ENCODE measurements around the gene SRI.
A peak's percentile ranks its signal among the peaks of the same experiment; 100 is the strongest.

Gene SRI

DNA sequence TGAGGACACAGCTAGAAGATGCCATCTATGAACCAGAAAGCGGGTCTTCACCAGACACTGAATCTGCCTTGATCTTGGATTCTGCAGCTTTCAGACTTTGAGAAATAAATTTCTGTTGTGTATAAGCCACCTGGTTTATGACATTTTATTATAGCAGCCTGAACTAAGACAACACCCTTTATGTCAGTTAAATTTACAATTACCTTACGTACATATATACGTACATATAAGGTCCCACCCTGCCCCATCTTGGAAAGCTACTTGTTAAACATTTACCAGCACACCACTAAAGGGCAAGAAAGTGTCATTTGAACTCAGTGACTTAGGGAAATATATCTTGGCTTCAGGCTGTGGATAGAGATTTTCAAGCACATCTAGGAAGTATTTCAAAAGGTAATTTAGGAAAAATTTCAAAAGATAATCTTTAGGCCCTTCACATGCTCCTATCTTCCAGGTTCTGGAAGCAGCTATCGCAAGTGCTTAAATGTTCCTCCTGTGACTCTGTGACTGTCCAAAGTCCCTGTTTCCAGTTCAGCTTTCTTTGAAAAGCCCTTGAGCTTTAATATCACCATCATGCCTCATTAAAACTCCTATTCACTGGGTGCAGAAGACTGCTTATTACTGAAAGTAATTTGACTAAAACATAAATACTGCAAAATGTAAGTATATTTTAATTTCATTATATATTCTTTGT, 9.6 kb upstream of the SRI start:
- DNase-seq: no peak
- in situ Hi-C loops (cut with HindIII; ENCODE audit: low pct_ligation_motif_present, low pct_unique_long_range_greater_than_20kb, low sequenced_read_pairs): no loop called here

DNA sequence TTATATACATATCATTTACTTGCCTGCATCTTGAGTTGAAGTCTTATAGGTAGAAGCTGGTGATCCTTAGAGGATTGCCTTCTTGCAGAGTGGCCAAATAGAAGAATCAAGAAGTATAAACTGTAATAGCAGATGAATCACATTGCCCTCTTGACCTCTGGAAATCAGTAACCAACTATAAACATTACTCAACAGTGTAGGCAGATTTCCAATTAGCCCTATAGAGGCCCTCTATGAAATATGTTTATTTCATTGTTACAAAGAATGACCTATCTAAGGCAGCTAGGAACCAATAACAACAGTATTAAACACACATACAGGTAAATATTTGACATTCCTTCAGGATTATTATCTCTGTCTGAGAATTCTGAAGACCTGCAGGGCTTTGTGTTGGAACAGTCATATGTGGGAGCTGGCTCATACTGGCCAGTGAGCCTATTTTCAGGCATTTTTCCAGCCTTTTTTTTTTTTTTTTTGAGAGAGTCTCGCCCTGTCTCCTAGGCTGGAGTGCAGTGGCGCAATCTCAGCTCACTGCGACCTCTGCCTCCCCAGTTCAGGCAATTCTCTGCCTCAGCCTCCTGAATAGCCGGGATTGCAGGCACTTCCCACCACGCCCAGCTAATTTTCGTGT, 7.2 kb upstream of the SRI start:
- in situ Hi-C loops (cut with HindIII; ENCODE audit: low pct_ligation_motif_present, low pct_unique_long_range_greater_than_20kb, low sequenced_read_pairs): no loop called here
- peak; percentile 96 for DNase-seq

DNA sequence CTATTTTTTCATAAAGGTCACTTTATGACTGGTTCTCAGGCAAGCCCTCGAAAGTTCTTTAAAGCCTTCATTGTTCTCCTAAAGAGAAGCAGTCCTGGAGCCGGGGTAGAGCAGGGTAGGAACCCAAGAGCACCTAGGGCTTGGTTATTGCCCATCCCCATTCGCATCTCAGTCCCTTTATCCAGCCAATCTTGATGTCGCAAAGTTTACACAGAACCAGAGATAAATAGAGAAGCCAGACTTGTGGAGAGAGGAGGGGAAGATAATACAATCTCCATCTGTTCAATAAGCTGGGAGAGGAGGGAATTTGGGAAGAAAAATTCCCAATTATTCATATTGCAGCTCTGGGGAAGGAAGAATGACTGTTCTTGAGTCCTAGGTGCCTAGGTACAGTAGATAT, 6.4 kb upstream of the SRI start:
- in situ Hi-C loops (cut with HindIII; ENCODE audit: low pct_ligation_motif_present, low pct_unique_long_range_greater_than_20kb, low sequenced_read_pairs): no loop called here
- DNase-seq: no peak

DNA sequence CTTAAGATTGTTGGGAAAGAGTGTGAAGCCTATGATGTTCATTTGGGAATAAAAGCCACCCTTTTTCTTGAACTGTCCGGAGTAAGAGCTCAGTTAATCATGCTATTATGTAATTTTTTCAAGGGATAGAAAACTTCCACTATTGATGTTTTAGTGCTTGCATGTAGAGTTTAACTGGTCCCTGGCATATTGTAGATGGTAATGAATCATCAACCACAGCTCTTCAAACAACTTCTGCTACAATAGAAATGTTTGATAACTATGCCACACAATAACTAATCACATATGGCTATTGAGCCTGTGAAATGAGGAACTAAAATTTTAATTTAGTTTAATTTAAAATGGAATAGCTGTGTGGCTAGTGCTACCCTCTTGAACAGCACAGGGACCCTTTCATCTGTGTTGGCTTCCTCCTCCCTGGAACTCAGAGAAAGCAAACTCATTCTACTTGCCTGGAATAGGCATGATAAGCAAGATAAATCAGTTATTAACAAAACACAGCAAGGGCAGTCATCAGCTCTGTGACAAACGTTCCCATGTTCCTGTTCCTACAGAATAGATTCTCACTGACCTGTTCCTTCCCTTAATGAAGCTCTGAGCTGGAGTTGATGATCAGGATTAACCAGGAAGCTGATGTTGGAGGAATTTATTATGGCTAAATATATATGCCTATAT, 4.9 kb upstream of the SRI start:
- in situ Hi-C loops (cut with HindIII; ENCODE audit: low pct_ligation_motif_present, low pct_unique_long_range_greater_than_20kb, low sequenced_read_pairs): no loop called here
- DNase-seq: peak; percentile 73

DNA sequence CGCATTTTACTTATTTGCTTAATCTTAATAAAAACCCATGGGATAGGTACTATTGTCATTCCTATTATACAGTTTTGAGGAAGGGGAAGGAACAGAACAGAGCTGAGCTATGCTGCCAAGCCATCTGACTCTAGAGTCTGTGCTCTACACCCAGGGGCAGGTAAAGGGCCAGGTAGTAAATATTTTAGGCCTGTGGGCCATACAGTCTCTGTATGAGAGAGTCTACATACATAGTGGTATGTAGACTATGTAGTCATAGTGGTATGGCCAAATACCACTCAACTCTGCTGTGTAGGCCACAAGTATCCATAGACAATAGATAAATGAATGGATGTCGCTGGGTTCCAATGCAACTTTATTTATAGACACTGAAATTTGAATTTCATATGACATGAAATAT, 3.4 kb upstream of the SRI start:
- in situ Hi-C loops (cut with HindIII; ENCODE audit: low pct_ligation_motif_present, low pct_unique_long_range_greater_than_20kb, low sequenced_read_pairs): no loop called here
- DNase-seq: no peak

DNA sequence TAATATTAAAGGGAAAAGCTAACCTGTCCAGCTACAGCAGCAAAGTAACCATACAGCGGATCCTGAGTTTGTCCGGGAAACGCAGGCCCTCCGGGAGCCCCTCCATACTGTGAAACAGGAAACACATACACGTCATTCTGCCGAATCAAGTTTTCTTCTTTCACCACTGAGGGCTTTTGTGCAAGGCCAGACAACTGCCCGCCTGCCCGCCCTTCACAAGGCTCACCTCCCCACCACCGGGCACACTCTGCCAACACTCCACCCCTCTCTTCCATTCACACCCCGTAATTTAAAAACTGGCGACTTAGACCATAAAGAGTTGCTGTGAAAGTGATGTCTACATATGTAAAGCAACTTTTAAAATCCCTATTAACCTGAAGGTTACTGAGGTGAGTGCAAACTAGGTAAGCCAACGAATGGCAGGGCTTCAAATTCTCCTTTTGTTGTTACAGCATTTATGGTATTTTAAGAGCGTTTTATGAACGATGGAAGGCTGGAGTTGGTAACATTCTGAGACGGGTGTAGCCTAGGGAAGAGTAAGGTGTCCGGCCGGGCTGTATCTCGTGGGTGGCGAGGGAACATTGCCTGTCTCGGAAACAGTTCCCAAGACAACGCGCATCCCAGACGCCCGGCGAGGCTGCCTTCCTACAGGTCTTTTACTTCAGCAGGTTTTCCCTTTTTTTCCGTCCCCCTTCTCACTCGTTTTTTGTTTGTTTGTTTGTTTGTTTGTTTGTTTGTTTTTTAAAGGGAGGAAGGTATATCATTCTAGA, 817 bp downstream of the SRI start:
- DNase-seq: peak; percentile 75
- in situ Hi-C loops (cut with HindIII; ENCODE audit: low pct_ligation_motif_present, low pct_unique_long_range_greater_than_20kb, low sequenced_read_pairs): no loop called here

DNA sequence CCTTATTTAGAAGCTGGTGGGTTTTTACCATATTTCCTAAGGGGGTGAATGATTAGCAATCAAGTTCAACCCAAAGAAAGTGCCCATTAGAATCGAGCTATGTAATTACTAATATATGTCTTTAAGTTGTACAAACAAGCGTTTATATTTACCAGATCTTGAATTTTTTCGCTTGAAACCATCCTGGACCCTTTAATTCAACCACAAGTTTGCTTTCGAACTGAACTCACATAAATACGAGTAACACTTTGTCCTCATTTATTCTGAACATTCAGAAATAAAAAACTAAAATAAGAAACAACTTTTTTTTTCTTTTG, 1.5 kb downstream of the SRI start:
- DNase-seq: no peak

DNA sequence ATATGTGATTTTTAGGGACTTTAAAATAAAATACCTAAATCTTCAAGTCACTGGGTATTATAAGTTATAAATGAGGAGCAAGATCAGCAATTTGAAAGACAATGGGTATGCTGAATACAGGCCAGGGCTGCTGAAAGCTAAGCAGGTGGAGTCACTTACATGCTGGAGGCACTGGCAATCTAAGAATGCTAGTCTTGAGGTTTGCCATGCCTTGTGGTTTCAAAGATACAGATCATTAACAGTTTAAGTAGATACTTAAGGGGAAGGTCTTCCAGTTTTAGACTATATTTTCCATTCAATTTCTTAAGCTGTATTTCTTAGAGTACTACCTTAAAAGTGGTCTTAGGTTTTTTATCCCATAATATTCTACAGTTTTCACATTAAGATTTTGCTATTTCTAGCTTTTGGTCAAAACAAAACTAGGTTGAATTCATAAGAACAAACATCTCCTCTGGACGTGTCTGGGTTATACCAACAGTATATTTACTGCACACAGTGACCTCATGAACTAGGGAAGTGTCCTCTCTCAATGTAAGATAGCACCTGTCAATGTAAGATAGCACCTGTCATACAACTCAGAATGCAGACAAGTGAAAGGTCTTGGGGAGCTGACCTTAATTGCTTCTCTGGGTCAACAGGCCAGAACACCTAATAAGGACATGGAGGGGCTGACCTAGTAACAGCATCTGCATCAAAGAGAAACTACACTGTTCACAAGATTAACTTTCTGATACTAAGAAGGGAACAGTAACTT, 2.0 kb downstream of the SRI start:
- in situ Hi-C loops (cut with HindIII; ENCODE audit: low pct_ligation_motif_present, low pct_unique_long_range_greater_than_20kb, low sequenced_read_pairs): no loop called here
- peak; percentile 81 for DNase-seq

More for the DNA sequence above, 1.5 kb downstream of the SRI start:
- in situ Hi-C loops (cut with HindIII; ENCODE audit: low pct_ligation_motif_present, low pct_unique_long_range_greater_than_20kb, low sequenced_read_pairs): no loop called here

DNA sequence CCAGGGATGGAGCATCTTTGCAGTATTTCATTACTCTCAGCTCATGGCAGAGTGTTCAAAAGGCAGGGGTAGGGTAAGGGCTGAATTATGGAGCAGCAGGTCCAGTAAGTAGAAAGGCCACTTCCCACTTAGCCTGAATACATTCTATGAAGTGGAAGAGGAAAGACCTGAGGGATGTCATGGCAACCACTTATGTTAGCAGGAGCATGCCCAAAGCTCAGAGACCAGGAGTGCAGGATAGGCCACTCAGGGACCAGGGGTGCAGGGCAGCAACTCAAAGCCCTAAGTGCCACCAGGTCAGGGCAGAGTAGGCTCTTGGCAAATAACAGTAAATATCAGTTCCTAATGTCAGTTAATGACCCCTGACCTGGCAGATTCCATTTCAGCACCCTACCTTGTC, 3.6 kb downstream of the SRI start:
- no peak for DNase-seq
- in situ Hi-C loops (cut with HindIII; ENCODE audit: low pct_ligation_motif_present, low pct_unique_long_range_greater_than_20kb, low sequenced_read_pairs): no loop called here

DNA sequence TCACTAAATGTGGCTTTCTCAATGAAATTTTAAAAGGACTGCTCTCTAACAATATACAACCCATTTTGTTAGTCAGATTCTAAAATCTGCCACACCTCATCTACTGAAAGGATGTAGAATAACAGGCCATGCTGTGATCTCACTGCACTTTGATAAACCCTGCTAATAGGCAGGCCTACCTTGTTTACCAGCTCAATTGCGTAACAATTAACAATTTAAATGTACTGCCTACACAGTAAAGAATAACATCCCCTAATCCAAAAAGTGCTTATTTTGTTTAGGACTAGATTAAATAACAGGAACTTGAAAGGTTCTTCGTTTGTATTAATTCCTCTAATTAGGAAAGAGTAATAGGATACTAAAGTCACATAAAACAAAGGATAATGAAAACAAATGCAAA, 4.5 kb downstream of the SRI start:
- in situ Hi-C loops (cut with HindIII; ENCODE audit: low pct_ligation_motif_present, low pct_unique_long_range_greater_than_20kb, low sequenced_read_pairs): no loop called here
- no peak for DNase-seq

DNA sequence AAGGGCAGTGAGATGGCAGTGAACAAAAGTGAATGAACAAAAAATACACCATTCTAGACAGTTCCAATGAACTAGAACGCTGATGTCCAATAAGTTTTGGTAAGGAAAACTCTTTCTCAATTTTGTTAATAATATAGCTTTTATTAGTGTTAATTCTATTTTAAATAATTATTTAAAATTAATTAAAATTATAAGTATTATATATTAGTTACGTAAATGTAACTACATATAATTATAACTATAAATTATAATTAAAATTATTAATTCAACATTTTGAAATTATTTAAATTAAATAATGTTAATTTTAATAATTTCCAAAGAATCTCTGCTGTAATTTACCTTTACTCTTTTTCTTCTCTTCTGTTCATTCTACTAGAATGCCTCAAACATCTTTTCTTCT, 5.4 kb downstream of the SRI start:
- DNase-seq: no peak
- in situ Hi-C loops (cut with HindIII; ENCODE audit: low pct_ligation_motif_present, low pct_unique_long_range_greater_than_20kb, low sequenced_read_pairs): no loop called here

DNA sequence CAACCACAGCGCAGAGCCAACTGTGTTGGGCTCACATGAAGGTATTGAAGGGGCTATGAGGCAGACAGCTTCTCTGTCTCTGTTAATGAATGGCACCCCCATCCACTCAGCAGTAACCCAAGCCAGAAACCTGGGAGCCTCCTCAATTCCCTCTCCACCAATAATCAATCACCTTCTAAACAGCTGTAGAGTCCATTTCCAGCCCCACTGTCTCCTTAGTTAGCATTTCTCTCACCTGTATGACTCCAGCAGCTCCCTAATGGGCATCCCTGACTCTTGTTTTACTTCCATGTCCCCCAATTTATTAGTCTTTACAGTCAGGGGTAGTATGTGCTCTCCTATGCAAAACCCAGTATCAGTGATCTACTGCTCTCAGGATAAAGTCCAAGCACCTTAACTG, 6.9 kb downstream of the SRI start:
- in situ Hi-C loops (cut with HindIII; ENCODE audit: low pct_ligation_motif_present, low pct_unique_long_range_greater_than_20kb, low sequenced_read_pairs): no loop called here

DNA sequence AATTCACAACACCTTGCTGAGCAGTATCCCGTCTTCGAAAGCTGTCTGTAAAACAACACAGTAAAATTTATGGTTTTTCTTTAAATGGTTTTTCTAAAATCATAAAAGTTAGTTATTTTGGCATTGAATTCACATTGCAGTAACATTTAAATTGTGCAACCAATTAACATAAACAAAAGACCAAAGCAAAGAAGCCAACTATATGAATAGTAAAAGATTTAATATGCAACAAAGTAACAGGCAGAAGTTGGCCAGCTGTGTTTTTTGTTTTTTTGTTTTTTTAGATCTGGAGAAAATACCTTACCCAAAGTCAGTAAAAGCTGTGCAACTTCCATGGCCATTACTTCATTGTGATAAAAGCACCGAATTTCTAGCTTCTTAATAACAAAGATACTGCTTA, 11.3 kb downstream of the SRI start:
- DNase-seq: no peak
- in situ Hi-C loops (cut with HindIII; ENCODE audit: low pct_ligation_motif_present, low pct_unique_long_range_greater_than_20kb, low sequenced_read_pairs): no loop called here

More for the DNA sequence above, 6.9 kb downstream of the SRI start:
- DNase-seq: no peak

DNA sequence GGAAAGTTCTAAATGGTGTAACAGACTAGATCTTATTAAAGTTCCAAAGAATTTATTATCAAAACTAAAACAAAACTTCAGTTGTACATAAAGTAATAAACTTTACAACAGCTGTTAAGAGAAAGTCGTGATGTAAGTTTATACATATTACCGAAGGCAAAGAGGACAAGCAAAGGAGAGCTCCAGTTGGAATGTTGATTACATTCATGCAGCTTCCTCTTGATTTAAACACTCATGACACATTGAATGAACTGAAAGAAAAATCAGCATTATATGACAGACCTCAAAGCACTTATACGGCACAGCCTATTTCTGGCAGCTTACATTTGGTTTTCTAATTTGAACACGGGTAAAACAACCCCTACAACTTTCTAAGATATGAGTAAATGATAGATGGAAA, 13.6 kb downstream of the SRI start:
- no peak for DNase-seq
- in situ Hi-C loops (cut with HindIII; ENCODE audit: low pct_ligation_motif_present, low pct_unique_long_range_greater_than_20kb, low sequenced_read_pairs): no loop called here

DNA sequence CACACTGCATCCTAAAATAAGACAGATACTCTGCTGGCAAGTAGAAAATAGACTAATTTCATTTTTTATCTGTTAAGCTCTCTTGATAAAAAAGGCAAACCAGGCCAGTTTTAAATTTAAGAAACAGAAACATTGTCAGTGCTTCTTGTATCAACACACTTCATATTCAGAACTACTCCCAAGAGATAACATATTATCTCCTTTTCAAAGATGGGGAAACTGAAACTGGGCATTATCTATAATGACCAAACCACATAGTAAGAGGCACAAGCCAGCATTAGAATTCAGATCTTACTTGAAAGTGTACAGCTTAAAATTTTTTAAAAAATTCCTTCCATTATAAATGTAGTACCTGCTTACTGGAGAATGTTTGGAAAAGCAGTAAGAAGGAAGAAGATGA, 14.7 kb downstream of the SRI start:
- DNase-seq: no peak
- in situ Hi-C loops (cut with HindIII; ENCODE audit: low pct_ligation_motif_present, low pct_unique_long_range_greater_than_20kb, low sequenced_read_pairs): no loop called here

DNA sequence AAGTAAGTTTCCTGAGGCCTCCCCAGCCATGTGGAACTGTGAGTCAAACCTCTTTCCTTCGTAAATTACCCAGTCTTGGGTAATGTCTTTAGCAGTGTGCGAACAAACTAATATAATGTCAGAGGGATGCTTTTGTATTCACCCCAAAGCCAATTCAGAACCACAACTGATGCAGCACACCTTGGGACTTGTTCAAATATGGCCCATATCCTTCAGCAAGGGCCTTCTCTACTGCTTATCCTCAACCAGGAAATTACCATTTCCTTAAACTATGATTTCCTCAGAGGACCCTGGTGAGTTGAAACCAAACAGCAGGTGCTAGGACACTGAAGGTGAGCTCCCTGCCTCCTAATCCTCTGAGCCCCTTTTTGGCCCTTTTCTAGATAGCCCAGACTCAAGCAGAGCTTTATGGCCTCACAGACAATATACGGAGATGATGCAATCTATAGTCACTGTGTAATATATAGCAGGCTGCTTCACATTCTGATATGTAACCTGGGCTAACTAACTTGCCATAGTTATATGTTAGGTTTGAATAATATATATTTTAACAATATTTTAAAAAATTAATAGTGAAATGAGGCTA, 15.2 kb downstream of the SRI start:
- DNase-seq: no peak
- in situ Hi-C loops (cut with HindIII; ENCODE audit: low pct_ligation_motif_present, low pct_unique_long_range_greater_than_20kb, low sequenced_read_pairs): no loop called here

DNA sequence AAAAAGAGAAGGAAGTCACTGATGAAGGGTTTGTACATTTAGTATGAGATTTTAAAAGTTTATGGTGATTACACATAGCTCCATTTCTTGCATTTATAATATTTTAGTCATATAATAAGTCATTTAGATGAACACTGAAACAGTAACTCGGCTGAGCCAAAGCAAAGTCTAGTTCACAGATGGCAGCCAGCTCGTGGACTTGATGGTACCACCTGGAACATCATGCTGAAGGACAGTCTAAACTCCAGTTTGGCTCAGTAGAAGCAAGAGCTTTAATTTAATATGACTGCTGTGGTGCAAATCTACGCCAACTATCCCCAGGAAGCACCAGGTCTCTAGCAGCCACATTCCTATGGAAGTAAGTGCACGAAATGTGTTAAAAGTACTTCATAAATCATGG, 16.4 kb downstream of the SRI start:
- in situ Hi-C loops (cut with HindIII; ENCODE audit: low pct_ligation_motif_present, low pct_unique_long_range_greater_than_20kb, low sequenced_read_pairs): no loop called here
- no peak for DNase-seq

DNA sequence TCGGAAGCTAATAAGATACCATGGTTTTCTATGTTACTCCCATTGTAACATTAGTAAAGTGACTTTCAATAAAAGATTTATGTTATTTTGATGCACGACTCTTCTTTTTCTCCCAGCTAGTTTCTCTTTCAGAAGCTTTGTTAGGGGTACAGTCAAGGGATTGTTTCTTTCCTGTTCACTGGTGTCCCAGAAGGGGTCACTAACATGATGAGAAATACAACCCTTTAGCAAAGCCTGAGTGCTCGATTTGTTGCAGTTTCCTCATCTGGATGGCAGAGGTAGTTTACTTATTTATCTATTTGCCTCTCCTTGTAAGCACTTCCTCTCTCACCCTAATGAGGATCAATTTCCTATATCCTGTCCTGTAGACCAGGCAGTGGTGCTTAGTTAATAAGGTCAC, 17.0 kb downstream of the SRI start:
- no peak for DNase-seq

DNA sequence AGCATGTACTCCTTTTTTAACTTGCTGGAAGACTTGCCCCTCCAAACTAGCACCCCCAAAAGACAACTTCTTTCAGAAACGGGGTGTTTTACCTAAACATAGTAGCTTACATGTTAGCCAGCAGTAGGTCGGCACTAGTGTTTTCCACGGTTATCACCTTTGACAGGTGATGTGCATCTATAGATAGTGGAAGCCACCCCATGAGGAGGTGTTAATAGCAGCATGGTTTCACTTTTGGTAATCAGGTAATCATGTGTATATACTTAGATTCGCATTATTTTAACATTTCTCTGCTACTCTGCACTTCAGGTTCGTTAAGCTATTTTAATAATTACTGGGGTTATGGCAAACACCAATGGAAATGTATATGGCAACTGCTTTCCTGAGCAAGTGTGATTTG, 17.6 kb downstream of the SRI start:
- in situ Hi-C loops (cut with HindIII; ENCODE audit: low pct_ligation_motif_present, low pct_unique_long_range_greater_than_20kb, low sequenced_read_pairs): no loop called here
- no peak for DNase-seq

More for the DNA sequence above, 17.0 kb downstream of the SRI start:
- in situ Hi-C loops (cut with HindIII; ENCODE audit: low pct_ligation_motif_present, low pct_unique_long_range_greater_than_20kb, low sequenced_read_pairs): no loop called here
